GM20431 (cell line): ENCODE results near the gene RBP5.
"Not testable (repeated sequence)": the region's sequence is repeated elsewhere in the genome, so short reads cannot be mapped to it uniquely, and the experiment has no call there.

Experiments
- in situ Hi-C: fragments of 300-500 bp; cut with MseI, MboI; formaldehyde crosslinking; loops from one replicate; pipeline ENCODE4 v1.15.0; 2020; ENCODE audit warnings: low sequenced_read_pairs; ENCODE audit not compliant: unreplicated experiment

RBP5 gene

DNA sequence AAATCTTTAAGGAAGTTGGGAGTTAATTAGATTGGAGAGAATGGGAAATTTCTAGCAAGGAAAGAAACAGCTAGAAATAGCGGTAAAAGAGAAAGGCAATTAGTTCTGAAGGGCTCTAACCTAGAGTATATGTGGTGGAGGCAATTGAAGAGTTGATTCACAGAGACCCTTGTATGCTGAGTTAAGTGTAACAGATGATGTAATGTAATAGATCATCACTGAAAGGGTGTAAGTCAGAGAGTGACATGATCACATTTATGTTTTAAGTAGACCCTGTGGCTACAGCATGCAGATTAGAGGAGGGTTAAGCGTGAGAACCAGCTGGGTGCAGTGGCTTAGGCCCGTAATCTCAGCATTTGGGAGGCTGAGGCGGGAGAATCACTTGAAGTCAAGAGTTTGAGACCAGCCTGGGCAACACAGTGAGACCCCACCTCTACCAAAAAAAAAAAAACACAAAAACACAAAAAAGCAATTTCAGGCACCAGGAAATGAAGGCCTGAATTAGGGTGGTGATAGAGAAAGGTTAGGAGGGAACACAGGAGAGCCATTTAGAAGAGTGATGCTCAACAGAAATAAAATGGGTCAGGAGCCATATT lies 3.0 kb downstream of the RBP5 start:
- in situ Hi-C loops = no loop called here

DNA sequence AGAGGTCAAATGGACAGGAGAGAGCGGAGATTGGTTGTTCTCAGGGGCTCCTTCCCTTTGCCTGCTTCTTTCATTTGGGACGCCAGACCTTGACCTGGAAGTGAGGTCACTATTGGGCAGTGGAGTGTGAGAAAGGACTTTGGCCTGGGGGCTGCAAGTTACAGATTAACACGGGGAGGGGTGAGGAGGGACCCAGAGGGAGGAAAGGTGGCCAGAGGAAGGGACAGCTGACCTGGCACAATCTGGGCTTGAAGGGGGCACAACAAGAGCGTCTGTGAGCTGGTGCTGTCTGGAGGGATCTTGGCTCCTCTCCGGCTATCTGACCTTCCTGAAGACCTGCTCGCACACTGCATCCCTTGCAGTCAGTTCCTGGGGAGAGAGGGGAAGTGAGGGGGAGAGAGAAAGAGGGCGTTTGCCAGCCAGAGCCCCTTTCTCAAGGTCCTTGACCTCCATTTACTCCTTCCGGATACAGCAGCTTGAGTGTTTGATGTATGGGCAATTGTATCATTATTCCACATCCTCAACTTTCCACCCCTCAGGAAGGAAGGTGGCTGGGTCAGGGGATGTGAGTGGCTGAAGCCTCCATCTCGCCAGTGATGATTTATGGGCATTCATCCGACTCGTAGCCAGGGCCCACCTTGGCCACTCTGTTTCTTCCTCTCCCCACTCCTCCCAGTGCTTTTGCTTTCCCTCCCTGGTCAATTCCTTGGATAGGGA lies 4.7 kb downstream of the RBP5 start:
- in situ Hi-C loops = no loop called here

DNA sequence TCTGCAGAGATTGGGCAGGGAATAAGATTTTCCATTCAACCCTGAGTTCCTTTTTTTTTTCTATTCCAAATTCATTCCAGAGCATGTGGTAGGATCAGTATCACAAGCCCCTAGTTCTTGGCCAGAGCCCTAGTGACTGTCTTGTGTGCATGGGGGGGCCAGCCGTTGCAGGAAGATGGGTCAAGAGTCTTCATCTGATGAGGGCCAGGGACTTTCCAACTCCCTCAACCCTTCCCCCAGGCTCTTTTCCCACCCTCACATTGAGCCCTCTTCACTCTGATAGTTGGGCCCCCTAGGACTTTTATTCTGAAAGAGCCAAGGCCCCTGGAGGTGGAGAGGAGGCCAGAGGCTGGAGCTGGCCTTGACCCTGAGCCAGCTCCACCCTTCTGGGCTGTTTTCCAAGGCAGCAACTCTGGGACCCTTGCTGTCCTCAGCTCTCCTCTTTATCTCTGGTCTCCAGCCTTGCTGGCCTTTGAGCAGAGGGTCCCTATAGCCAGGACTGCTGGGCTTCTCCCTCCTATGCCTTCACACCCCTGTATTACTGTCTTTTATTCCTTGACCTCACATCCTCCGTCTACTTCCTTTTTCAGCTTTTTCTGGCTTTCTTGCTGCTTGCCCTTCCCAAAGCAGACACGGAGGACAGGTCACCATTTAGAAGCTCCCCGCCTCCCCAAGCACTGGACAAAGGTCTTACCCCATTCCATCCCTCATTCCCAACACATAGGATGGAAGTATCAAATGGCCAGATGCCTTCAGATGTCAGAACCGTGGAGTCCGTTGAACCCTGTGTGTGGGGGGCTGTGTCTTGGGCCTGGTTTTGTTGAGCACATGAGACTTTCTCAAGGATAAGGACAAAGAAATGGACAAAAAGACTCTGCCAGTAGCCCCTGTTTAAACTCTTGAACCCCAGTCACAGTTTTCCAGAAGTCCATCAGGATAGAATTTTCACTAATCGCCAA lies 5.6 kb downstream of the RBP5 start:
- in situ Hi-C loops = no loop called here

DNA sequence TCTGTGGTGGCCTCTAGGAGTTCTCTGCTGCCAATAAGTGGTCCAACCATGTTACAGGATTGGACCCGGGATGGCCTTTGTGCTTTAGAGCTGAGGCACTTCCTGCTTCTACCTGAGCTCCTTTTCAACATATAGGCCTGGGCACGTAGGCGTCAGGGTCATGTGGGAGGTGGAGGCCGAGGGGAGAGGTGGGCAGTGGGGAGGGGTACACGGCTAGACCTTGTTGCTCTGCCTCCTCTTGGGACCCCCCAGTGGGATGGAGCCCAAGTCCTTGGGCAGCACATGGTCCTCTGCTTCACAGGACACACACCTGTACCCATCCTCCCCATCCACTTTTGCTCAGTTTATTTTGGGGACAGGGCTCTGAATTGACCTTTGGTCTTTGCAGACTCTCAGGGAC lies 7.4 kb downstream of the RBP5 start:
- in situ Hi-C loops = no loop called here

DNA sequence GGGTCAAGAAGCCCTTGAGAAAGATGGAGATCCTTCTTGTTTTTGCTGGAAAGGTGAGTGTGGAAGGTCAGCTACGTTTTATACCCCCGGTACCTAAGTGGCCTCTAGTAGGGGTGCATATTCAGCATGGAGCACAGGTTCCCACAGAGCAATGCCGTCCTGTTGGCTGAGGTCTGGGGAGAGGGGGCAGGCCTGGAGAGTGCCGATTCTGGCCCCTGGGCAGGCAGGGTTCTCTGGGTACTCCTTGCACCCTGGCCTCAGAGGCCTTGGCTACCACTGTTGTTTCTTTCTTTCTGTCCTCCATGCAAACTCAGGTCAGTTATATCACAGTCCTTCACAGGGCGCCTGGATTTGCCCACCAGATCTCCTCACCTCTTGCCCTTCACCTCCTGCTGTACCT lies 8.5 kb downstream of the RBP5 start:
- in situ Hi-C loops = no loop called here

DNA sequence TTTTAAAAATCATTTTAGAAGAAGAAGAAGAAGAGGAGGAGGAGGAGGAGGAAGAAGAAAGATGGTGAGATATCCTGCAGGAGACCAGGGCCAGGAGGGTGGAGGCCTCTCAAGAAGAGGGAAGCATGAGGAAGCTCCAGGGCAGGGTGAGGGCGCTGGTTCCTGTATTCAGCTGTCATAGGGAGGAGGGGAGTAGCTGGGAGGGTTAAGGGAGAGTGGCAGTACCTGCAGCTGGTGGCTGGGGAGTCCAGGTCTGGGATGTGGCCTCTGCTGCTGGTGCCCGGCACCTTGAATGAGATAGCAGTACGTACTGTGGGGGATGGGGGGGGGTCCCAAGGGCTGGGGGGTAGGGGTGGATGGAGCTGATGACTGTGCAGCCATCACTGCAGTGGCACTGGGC lies 9.8 kb downstream of the RBP5 start:
- in situ Hi-C loops = no loop called here

DNA sequence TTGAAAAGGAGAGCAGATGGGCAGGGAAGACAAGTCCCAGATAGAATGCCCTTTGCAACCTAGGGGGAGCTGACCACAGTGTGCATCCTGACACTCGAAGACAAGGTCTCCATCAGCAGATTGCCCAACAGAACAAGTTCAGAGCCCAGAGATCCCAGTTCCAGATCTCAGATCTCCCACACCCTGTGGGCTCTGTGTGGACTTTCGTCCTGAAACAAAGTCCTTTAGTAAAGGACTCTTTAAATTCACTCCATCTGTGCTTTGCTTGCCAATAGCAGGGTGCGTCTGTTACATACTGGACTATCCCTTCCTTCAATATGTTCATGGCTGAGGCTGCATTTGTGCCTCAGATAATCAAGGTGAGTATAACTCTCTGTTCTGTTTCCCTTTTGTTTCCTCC lies 11.0 kb downstream of the RBP5 start:
- in situ Hi-C loops = no loop called here

DNA sequence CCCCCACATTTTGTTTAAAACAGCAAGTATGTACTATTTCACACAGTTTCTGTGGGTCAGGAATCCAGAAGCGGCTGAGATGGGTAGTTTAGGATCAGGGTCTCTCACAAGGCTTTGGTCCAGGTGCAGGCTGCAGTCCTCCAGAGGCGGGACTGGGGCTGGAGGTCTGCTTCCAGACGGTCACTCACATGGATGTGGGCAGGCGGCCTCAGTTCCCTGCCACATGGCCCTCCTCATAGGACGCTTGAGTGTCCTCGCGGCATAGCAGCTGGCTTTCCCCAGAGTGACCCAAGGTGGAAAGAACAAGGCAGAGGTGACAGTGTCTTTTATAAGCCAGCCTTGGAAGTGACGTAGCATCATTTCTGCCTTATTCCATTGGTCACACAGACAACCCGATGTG lies 11.8 kb downstream of the RBP5 start:
- in situ Hi-C loops = no loop called here

DNA sequence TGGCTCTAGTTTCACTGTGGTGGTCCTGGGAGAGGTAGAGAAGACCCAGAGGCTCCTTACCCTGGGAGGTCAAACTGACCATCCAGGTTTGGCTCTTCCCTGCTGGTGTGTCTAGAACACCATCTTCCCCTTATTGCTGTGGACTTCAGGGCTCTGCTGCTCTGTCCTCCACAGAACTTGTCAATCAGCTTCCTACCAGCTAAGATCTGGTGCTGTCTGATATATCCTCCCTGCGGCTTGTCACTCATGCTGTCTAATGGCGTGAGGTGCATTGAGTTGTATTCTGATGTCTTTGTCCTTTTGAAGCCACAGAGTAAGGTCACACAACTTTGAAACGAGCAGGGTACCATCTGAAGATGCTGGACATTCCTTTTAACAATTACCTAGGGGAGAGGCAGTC lies 12.5 kb downstream of the RBP5 start:
- in situ Hi-C loops = no loop called here

DNA sequence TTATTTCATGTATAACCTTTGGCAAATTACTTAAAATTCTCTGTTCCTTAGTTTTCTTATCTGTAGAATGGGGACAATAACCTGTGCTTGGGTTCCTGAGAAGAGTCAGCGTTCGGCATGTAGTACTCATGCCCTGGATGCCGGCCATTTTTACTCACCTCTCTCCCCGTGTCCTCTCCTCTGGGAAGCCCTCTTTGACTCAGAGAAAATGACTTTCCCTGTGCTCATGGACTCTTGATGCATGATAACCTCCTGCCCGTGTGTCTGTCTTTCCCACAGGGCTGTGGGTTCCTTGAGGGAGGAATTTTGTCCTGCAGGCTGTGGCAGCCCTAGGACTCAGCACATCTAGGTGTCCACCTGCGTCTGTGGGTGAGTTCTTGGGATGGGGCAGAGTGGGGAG lies 13.8 kb downstream of the RBP5 start:
- in situ Hi-C loops = no loop called here

DNA sequence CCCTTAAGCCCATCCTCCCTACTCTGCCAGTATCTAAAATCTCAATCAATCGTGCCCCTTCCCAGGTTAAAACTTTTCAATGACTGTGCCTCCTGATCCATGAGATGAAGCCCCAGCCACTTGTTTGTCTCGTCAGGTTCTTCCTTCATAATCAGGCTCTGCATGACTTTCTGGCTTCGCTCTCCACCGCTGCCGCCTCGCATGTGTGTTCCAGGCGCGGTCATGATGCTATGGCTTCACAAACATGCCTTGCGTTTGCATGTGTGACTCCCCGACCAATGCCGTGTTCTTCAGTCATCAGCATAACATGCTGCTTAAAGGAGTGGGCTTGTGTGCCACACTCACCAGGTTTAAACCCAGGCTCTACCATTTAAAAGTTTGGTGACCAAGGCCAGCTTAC lies 14.7 kb downstream of the RBP5 start:
- in situ Hi-C loops = no loop called here

DNA sequence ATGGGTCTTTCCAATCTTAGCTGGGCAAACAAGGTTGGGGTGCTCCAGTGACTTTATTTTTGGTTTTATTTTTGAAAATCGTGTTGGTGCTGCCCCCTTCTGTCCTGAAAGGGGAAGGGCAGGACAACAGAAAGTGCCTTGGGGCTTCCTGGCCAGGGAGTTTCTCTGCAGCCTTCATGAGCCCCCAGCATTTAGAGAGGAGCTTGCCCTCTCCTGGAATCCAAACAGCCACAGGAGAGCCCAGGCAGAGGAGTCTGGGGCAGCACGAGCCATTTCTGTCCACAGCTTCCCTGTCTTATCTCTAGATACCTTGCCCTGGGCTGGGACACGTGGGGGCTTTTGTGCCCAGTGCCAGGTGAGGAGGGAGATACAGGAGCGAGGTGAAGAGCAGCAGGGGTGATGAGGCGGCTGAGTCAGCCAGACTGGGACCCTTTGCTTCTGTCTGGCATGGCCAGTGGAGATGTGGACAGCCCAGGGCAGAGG lies 15.3 kb downstream of the RBP5 start:
- in situ Hi-C loops = no loop called here

DNA sequence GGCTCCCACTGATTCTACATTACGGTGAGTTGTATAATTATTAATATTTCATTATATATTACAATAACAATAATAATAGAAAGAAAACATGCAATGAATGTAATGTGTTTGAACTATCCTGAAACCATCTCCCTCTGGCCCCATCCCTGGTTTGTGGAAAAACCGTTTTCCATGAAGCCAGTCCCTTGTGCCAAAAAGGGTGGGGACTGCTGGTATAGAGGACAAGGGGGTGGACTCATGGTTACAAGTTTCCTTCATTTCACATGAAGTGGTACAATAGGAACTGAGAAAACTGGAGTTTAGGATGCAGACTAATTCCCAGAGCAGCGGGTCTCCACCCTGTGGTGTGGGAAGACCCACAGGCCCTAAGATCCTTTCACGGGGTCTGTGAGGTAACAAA lies 16.6 kb downstream of the RBP5 start:
- in situ Hi-C loops = no loop called here

DNA sequence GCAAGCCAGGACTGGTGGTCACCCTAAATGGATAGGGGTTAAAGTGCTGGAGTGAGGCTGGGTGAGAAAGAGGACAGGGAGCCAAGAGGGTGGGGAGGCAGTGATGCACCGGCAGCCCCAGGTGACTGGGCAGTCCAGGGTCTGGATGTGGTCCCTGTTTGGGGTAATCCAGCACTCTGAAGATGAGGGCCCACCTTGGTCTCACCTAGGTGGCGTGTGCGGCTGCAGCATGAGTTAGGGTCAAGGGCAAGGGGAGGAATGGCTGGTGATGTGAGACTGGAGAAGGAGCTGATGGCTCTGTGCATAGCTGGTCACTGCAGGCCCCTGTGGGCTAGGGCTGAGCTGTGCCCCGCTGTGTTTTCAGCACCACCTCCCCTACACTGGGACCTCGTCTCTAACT lies 18.0 kb downstream of the RBP5 start:
- in situ Hi-C loops = no loop called here

DNA sequence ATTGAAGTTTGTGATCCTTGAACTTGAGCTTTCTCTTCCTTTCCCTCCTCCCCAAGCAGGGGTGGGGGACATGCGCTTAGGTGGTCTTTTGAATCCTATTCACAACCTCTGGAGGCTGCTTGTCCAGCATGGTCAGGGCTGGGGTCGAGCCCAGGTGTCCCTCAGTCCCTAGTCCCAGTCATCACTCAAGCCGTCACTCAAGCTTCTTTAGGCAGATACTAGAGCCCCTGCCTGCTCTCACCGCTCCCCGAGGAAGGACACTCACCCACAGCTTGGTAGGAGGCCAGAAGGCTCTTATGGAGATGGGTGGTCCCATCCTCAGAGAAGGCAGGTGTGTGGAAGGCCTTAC lies 19.1 kb downstream of the RBP5 start:
- in situ Hi-C loops = no loop called here

DNA sequence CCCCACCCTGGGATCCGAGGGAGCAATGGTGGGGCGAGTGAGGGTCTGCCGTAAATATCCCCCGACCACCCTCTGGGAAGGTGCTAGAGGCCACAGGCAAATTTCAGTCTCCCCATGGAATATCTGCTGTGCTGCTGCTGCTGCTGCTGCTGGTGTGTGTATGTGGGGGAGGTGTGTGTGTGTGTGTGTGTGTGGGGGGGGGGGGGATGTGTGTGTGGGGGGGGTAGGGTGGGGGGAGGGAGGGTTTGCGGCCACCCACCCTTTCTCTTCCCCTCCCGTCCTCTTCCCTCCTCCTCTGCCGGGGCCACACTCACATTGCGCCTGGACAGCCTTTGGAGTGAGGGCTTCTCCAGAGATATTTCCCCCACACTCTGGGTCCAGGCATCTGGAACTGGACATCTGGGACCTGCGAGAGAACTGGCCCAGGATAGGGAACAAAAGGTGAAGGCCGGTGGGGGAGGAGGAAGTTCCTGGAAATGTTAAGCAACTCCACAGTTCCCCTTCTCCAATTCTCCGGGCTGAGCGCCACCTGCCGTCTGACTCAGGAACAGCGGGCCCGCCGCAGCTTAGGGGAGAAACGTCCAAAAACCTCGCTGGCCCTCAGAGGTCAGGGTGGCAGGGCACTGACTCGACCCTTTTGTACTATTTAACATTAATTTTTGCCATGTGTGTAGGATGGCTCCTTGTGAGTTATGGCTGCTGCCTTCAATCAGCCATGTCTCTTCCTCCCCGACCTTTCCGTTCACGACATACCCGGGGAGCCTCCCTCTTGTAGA lies 19.7 kb downstream of the RBP5 start, which contains the start of gene C1RL:
Gene C1RL (minus strand): TSS at position 419 of the 776 bp plus-strand sequence. CDS start 34 bp downstream, at position 385.
- in situ Hi-C loops = no loop called here

DNA sequence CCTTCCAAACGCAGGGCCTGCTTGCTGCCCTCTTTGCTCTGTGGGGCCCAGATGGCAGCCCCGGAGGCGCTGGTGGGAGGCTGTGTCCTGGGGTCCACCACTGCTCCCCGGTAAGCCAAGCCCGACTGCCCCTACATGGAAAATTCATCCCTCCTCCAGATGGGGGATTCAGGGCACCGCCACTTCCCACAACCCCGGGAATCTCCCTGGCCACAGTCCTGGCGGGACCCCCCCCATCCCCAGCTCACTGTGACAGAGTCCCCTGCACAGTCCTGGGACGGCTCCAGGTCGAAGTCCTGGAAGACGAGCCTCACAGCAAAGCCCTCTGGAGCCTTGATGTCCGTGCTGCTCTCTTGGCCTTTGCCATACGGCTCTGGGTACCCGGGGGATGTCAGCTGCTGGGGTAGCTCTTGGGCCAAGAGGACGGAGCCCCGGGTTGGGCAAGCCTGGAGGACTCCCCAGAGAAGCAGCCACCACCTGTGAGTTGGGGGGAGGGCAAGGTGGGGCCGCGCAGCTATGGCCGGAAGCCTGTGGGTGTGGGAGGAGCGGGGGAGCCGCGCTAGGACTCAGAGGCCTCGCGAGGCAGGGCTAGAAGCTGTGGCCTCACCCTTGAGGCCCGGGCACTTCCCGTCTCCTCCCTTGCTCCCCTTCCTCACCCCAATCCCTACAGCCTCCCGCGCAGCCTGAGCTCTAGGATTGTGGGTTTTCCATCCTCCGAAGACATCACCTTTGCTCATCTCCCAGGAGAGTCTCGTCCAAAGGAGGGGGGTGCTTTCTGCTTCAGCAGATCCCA lies 20.5 kb downstream of the RBP5 start:
- in situ Hi-C loops = no loop called here

DNA sequence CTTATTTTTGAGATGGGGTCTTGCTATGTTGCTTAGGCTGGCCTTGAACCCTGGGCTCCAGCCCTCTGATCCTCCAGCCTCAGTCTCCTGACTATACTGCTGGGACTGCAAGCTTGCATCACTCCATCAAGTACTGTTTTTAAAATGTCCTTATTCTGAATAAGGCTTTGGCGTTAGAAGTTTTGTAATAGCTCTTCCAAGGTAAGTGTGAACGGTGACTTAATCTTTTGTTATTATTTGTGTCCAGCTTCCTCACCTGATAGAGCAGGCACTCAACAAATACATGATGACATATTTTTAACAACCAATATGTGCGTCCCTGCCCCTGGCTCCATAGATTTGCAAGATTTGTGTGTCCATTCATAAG lies 21.1 kb downstream of the RBP5 start:
- in situ Hi-C loops = no loop called here

DNA sequence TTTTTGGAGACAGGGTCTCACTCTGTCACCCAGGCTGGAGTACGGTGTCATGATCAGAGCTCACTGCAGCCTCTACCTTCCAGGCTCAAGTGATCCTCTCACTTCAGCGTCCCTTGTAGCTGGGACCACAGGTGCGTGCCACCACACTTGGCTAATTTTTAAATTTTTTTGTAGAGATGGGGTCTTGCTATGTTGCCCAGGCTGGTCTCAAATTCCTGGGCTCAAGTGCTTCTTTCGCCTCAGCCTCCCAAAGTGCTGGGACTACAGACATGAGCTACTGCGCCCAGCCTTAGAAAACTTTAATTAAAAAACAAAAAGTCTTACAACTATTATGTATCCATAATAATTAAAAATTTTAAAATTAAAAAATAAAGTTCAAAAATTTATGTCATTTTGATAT lies 21.5 kb downstream of the RBP5 start:
- in situ Hi-C loops = not testable (repeated sequence)
